PFSK-1 (cell line): ENCODE measurements around the gene OTUD4.

ENCODE experiments used
- FOXP2 ChIP-seq: optimal IDR thresholded peaks from 2 replicates; pipeline ENCODE3; 2011; ENCODE audit warnings: borderline replicate concordance, control low read depth, inconsistent platforms; ENCODE audit not compliant: insufficient read depth; ENCODE audit errors: extremely low read length, extremely low read depth
- POLR2AphosphoS5 ChIP-seq: IDR thresholded peaks from 2 replicates; pipeline ENCODE4 v1.6.1; 2012; ENCODE audit warnings: low read depth, mild to moderate bottlenecking, control low read depth, low read length, moderate library complexity
- SIN3A ChIP-seq: IDR thresholded peaks from 2 replicates; pipeline ENCODE4 v1.6.1; 2012; ENCODE audit warnings: mild to moderate bottlenecking, low read length, moderate library complexity, borderline replicate concordance; ENCODE audit not compliant: insufficient read depth

- no peak for TF ChIP-seq SIN3A
- no peak for TF ChIP-seq POLR2AphosphoS5
- TF ChIP-seq FOXP2: no peak
Observed at GRCh38 chr4:145101091-145101490, 79.3 kb downstream of the OTUD4 start.
